Activated CD4-positive, alpha-beta memory T cell treated with anti-CD3 and anti-CD28 coated beads, Interleukin-2, amount 10 ng/mL, durations not matched to agents 7 days and 5 days (primary cell): ENCODE measurements around the gene C1orf50. TPM values are rescaled to one million over a fixed set of nuclear protein-coding genes. Genes with fewer than 3 reads are reported as not detected.
"Not testable (repeated sequence)": the region's sequence is repeated elsewhere in the genome, so short reads cannot be mapped to it uniquely, and the experiment has no call there.

Experiments used
- CTCF ChIA-PET: fragments of 350-600 bp; sonication (Branson Sonifier 250); formaldehyde crosslinking; loops from one replicate; lab custom pipeline; 2021; ENCODE audit warnings: antibody characterized with exemption, inconsistent platforms; lab: Charles Lee
- POLR2A ChIA-PET: fragments of 350-600 bp; sonication (Branson Sonifier 250); formaldehyde crosslinking; loops from one replicate; lab custom pipeline; 2021; ENCODE audit warnings: antibody characterized with exemption; lab: Charles Lee
- DNase-seq: peaks from one replicate; pipeline ENCODE4 v3.0.0-alpha.2; 2020
- H3K27ac Mint-ChIP-seq: one replicate; pipeline ENCODE4 v1.8.0; 2021; ENCODE audit warnings: mild to moderate bottlenecking, mixed read lengths
- H3K27me3 Mint-ChIP-seq: one replicate; pipeline ENCODE4 v1.8.0; 2021; ENCODE audit warnings: mixed read lengths
- H3K36me3 Mint-ChIP-seq: one replicate; pipeline ENCODE4 v1.8.0; 2021; ENCODE audit warnings: low read depth, mixed read lengths
- H3K4me1 Mint-ChIP-seq: one replicate; pipeline ENCODE4 v1.8.0; 2021; ENCODE audit warnings: mixed read lengths
- H3K4me3 Mint-ChIP-seq: one replicate; pipeline ENCODE4 v1.8.0; 2021; ENCODE audit warnings: mild to moderate bottlenecking, mixed read lengths
- H3K9me3 Mint-ChIP-seq: one replicate; pipeline ENCODE4 v1.8.0; 2021; ENCODE audit warnings: mixed read lengths
- total RNA-seq, 2 experiments: library from RNA; stranded (reverse); gene quantifications; one replicate each; pipeline ENCODE4 v1.2.3, GENCODE V29; 2021

C1orf50 gene
- total RNA-seq, 2 experiments from 2014 or later: 7.1 to 7.2 TPM

GRCh38 chr1:42751511-42752070 is 15.5 kb upstream of the C1orf50 start:
- H3K4me3 Mint-ChIP-seq, H3K27ac Mint-ChIP-seq, H3K9me3 Mint-ChIP-seq, H3K27me3 Mint-ChIP-seq, DNase-seq, H3K4me1 Mint-ChIP-seq: not testable (repeated sequence)
- ChIA-PET CTCF (interaction anchor here (1.3 kb wide), 1 partner anchor 95 kb away, joined by 3 read pairs; the partner anchor contains the start of gene ZNF691), POLR2A (interaction anchor here (2.6 kb wide), 1 partner anchor 15 kb away, joined by 9 read pairs; the partner anchor contains the start of genes C1orf50 and P3H1)
- peaks cover 62% of the 10 kb centered on the region for H3K36me3 Mint-ChIP-seq

DNA sequence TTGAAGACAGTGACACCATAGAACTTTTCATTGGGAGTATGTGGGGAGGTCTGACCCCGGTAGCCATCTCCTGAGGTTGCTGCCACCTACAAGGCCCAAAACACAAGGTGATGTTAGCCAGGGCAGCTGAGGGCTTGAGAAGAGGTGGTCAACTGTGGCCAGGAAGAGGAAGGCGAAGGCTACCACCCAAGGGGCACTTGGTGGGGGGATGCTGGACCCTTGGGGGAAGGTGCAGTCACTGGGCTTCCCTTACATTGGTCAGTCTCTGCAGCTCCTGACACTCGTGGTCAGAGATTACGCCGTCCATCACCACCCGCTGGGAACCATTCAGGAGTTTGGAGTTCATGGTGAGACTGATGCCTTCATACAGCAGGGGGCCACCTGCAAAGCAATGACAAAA is 14.8 kb upstream of the C1orf50 start:
- Mint-ChIP-seq H3K27ac (no peak overlapping the region), H3K9me3 (no peaks in the 10 kb centered on the region), H3K36me3 (peaks cover 68% of the 10 kb centered on the region), H3K27me3 (no peaks in the 10 kb centered on the region), H3K4me3 (no peak overlapping the region), H3K4me1 (no peaks in the 10 kb centered on the region)
- DNase-seq: no peak
- POLR2A ChIA-PET: interaction anchor here (1.0 to 2.6 kb wide), 2 partner anchors 9 to 14 kb away, joined by 3 to 9 read pairs; partner anchors contain the start of genes C1orf50 and P3H1
- CTCF ChIA-PET: interaction anchor here (0.9 to 1.3 kb wide), 4 partner anchors 14 to 94 kb away, joined by 3 to 4 read pairs (median 4); partner anchors contain the start of genes C1orf50, P3H1 and ZNF691

- no peaks in the 10 kb centered on the region for H3K27me3 Mint-ChIP-seq
- ChIA-PET POLR2A (interaction anchor here (1.0 to 2.6 kb wide), 2 partner anchors 10 to 14 kb away, joined by 3 to 9 read pairs; partner anchors contain the start of genes C1orf50 and P3H1), CTCF (interaction anchor here (0.9 to 1.2 kb wide), 3 partner anchors 13 to 25 kb away, joined by 3 to 4 read pairs (median 4); partner anchors contain the start of genes C1orf50 and P3H1)
- no peaks in the 10 kb centered on the region for H3K9me3 Mint-ChIP-seq
- no peak for DNase-seq
- H3K4me1 Mint-ChIP-seq: no peaks in the 10 kb centered on the region
- peaks cover 70% of the 10 kb centered on the region for H3K36me3 Mint-ChIP-seq
- no peak overlapping the region for H3K27ac Mint-ChIP-seq
- no peak overlapping the region for H3K4me3 Mint-ChIP-seq
Measured at GRCh38 chr1:42753070-42753469, 14.0 kb upstream of the C1orf50 start.

- DNase-seq: no peak
- no peak overlapping the region for H3K4me3 Mint-ChIP-seq
- no peaks in the 10 kb centered on the region for H3K9me3 Mint-ChIP-seq
- H3K27me3 Mint-ChIP-seq: no peaks in the 10 kb centered on the region
- H3K36me3 Mint-ChIP-seq: peaks cover 60% of the 10 kb centered on the region
- no peak overlapping the region for H3K27ac Mint-ChIP-seq
- peaks cover under 1% of the 10 kb centered on the region for H3K4me1 Mint-ChIP-seq
- ChIA-PET CTCF (interaction anchor here (1.2 to 2.9 kb wide), 3 partner anchors 10 to 89 kb away, joined by 3 to 20 read pairs (median 6); partner anchors contain the start of genes C1orf50, P3H1 and ZNF691), POLR2A (interaction anchor here (0.6 to 3.2 kb wide), 2 partner anchors 10 to 192 kb away, joined by 3 to 16 read pairs; partner anchors contain the start of genes C1orf50 and P3H1)
Measured at GRCh38 chr1:42756956-42757891, 9.8 kb upstream of the C1orf50 start.

GRCh38 chr1:42757892-42758275 is 9.2 kb upstream of the C1orf50 start:
- CTCF ChIA-PET: interaction anchor here (1.2 to 2.9 kb wide), 3 partner anchors 9 to 89 kb away, joined by 3 to 20 read pairs (median 6); partner anchors contain the start of genes C1orf50, P3H1 and ZNF691
- Mint-ChIP-seq H3K4me1 (peaks cover 3% of the 10 kb centered on the region), H3K9me3 (no peaks in the 10 kb centered on the region), H3K27me3 (no peaks in the 10 kb centered on the region), H3K4me3 (no peak overlapping the region), H3K27ac (no peak overlapping the region), H3K36me3 (peaks cover 55% of the 10 kb centered on the region)
- DNase-seq: no peak
- POLR2A ChIA-PET: interaction anchor here (0.6 to 3.2 kb wide), 2 partner anchors 9 to 191 kb away, joined by 3 to 16 read pairs; partner anchors contain the start of genes C1orf50 and P3H1

DNA sequence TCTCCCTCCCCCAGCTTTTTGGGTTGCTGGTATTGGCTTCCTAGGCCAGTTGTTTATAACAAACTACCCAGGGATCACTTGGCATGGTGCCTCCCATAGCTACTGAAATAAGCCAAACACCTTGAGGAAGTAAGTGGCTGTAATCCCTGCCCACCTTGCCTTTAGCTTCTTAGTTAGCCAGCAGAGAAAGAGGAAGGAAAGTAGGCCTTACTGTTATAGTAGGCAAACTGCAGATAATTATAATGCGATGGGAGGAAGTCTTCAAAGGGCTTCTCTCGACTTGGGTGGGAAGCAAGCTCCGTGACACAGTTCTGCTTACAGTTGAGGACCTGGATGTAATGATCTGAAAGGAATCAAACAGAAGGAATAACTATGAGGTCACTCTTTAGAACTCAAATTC is 8.4 kb upstream of the C1orf50 start:
- Mint-ChIP-seq H3K4me3 (no peak overlapping the region), H3K36me3 (peaks cover 49% of the 10 kb centered on the region), H3K4me1 (peaks cover 4% of the 10 kb centered on the region), H3K9me3 (no peaks in the 10 kb centered on the region), H3K27me3 (no peaks in the 10 kb centered on the region), H3K27ac (peak overlapping the region; percentile 6)
- CTCF ChIA-PET: interaction anchor here (2.9 kb wide), 1 partner anchor 8 kb away, joined by 20 read pairs; the partner anchor contains the start of genes C1orf50 and P3H1
- DNase-seq: no peak
- POLR2A ChIA-PET: interaction anchor here (1.0 to 3.2 kb wide), 2 partner anchors 8 to 420 kb away, joined by 3 to 16 read pairs; partner anchors contain the start of genes C1orf50 and P3H1

DNA sequence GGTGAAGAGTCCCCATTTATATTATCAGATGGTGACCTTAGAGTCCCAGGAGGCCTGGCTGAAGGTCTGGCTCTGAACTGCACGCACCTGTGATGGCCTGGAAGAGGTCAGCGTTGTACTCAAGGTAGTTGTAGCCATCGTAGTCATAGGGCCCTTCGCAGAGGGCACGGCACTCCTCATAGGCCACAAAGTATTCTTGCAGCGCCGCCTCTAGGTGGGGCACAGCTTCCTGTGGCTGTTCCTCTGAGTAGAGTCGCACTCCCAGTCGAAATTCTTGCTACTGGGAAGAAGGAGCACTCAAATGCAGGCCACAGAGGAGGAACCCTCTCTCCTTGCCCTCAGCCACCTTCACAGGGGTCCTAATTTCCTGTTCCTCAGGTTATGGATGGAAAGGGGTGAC is 7.9 kb upstream of the C1orf50 start:
- Mint-ChIP-seq H3K9me3 (no peaks in the 10 kb centered on the region), H3K4me3 (no peak overlapping the region), H3K27ac (no peak overlapping the region), H3K4me1 (peaks cover 5% of the 10 kb centered on the region), H3K36me3 (peaks cover 44% of the 10 kb centered on the region), H3K27me3 (no peaks in the 10 kb centered on the region)
- POLR2A ChIA-PET: interaction anchor here (1.0 to 3.2 kb wide), 2 partner anchors 8 to 421 kb away, joined by 3 to 16 read pairs; partner anchors contain the start of genes C1orf50 and P3H1
- CTCF ChIA-PET: interaction anchor here (2.9 kb wide), 1 partner anchor 8 kb away, joined by 20 read pairs; the partner anchor contains the start of genes C1orf50 and P3H1
- no peak for DNase-seq

DNA sequence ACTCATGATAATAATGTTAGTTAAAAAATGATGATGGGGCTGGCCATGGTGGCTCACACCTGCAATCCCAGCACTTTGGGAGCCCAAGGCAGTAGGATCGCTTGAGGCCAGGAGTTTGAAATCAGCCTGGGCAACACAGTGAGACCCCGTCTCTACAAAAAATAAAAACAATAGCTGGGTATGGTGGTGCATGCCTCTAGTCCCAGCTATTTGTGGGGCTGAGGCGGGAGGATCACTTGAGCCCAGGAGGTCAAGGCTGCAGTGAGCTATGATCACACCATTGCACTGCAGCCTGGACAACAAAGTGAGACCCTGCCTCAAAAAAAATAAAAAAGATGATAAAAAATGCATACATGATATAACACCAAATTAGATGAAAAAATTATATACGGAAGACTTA is 5.5 kb upstream of the C1orf50 start:
- Mint-ChIP-seq H3K27ac (no peak overlapping the region), H3K4me1 (peaks cover 5% of the 10 kb centered on the region), H3K36me3 (peaks cover 29% of the 10 kb centered on the region), H3K9me3 (no peaks in the 10 kb centered on the region), H3K4me3 (no peak overlapping the region), H3K27me3 (no peaks in the 10 kb centered on the region)
- no peak for DNase-seq
- ChIA-PET CTCF (interaction anchor here (1.1 kb wide), 1 partner anchor 17 kb away, joined by 3 read pairs; no protein-coding TSS in a partner anchor), POLR2A (no interaction called here)

DNA sequence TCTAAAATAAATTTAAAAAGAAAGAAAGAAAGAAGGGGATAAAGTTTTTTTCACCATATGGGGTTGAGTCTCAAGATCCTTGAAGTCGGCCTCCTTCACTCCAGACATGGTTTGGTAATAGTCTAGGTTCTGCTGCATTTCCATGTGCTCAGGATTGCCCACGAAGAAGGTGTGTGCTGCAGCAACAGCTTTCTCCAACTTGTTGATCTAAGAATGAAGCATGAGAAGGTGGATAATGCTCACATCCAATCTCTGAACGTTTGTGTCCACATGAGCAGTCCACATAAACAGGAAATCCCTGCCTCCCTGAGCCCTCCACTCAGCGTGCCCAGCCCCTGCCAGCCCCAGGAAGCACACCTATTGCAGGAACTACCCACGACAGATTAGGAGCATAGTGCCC is 4.8 kb upstream of the C1orf50 start:
- Mint-ChIP-seq H3K27me3 (no peaks in the 10 kb centered on the region), H3K4me1 (peaks cover 5% of the 10 kb centered on the region), H3K27ac (no peak overlapping the region), H3K36me3 (peaks cover 22% of the 10 kb centered on the region), H3K4me3 (no peak overlapping the region), H3K9me3 (no peaks in the 10 kb centered on the region)
- no peak for DNase-seq
- ChIA-PET CTCF (interaction anchor here (1.1 to 1.5 kb wide), 2 partner anchors 16 to 84 kb away, joined by 3 to 5 read pairs; partner anchors contain the start of gene ZNF691), POLR2A (no interaction called here)

GRCh38 chr1:42765269-42765668 is 1.8 kb upstream of the C1orf50 start:
- H3K4me1 Mint-ChIP-seq: peaks cover 31% of the 10 kb centered on the region
- H3K9me3 Mint-ChIP-seq: no peaks in the 10 kb centered on the region
- no peak overlapping the region for H3K27ac Mint-ChIP-seq
- POLR2A ChIA-PET: interaction anchor here (0.7 to 4.1 kb wide), 8 partner anchors 16 to 885 kb away, joined by 3 to 55 read pairs (median 15); partner anchors contain the start of genes ERMAP, KDM4A, PPIH and SVBP
- no peak overlapping the region for H3K4me3 Mint-ChIP-seq
- H3K27me3 Mint-ChIP-seq: no peaks in the 10 kb centered on the region
- peaks cover 18% of the 10 kb centered on the region for H3K36me3 Mint-ChIP-seq
- DNase-seq: no peak
- CTCF ChIA-PET: interaction anchor here (1.5 to 3.1 kb wide), 3 partner anchors 51 to 107 kb away, joined by 8 to 16 read pairs (median 13); partner anchors contain the start of genes PPIH and YBX1

GRCh38 chr1:42765832-42766740 is 963 bp upstream of the C1orf50 start:
- Mint-ChIP-seq H3K36me3 (peaks cover 24% of the 10 kb centered on the region), H3K27ac (no peak overlapping the region), H3K9me3 (no peaks in the 10 kb centered on the region), H3K27me3 (no peaks in the 10 kb centered on the region), H3K4me3 (no peak overlapping the region), H3K4me1 (peaks cover 35% of the 10 kb centered on the region)
- peak; percentile 31 for DNase-seq
- ChIA-PET CTCF (interaction anchor here (0.6 to 3.8 kb wide), 22 partner anchors 8 to 1948 kb away, joined by 3 to 29 read pairs (median 5); partner anchors contain the start of genes CCDC30, CFAP57, EBNA1BP2 and PPIH), POLR2A (interaction anchor here (0.6 to 4.1 kb wide), 42 partner anchors 8 to 884 kb away, joined by 3 to 55 read pairs (median 5); partner anchors contain the start of genes CFAP57, CLDN19, EBNA1BP2 and ELOVL1)
